Measurements from ENCODE around the gene TP53I3. TPM values are rescaled to one million over a fixed set of nuclear protein-coding genes. Genes with fewer than 3 reads are reported as not detected.
A peak's percentile ranks its signal among the peaks of the same experiment; 100 is the strongest.

The TP53I3 gene
- total RNA-seq, 2 experiments from 2014 or later, result 0.38 to 0.82 TPM

DNA sequence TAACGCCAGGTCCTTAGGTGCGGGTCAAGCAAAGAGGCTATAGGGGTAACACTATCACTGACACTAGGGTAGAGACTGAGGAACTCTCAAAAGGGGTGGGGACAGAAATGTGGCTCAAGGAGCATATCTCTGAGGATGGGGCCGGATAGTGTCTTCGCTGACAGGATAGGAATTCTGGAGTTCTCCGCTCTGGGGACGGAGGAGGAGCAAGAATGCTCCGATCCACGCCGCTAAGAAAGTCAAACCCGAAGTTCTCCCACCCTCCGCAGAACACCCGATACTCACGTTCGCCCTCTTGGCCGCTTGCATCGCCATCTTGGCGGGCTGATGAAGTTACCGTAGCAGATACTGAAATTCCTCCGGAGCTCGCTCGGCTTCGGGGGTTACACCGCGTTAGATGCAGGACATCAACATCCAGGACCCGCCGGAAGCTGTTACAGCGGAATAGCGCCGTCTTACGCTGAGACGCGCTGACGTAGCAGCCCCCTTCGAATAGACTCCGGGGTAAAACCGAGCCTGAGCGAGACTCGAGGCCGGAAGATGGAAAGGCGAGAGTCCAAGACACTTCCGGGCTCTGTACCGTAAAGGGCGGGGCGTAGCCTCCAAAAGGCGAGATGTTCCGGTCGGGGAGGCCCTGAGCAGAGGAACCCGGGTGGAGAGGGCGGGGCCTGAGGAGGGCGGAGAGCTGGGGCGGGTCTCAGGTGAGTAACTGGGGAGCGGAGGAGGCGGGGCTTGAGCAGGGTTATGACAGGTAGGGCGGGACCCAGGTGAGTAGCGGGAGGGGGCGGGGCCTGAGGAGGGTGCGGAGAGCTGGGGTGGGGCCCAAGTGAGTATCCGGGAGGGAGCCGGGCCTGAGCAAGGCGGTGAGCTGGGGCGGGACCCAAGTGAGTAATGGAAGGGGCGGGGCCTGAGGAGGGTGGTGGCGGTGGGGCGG, 8.5 kb downstream of the TP53I3 start, which contains the start of gene SF3B6:
SF3B6 (minus strand) TSS at position 412 of the 934 bp plus-strand sequence; CDS start at position 315, 97 bp downstream.
- BruUV-seq (replicated peaks), result TSS peak; percentile 81
- Histone ChIP-seq H3K4me2 (ENCODE audit: low read length) (peak within 1 kb of the TSS; percentile 85), H3K9me2 (ENCODE audit: insufficient read depth, low read length) (no peaks in the 10 kb centered on the region), H4K20me1 (ENCODE audit: insufficient read depth, low read length) (no peaks in the 10 kb centered on the region), H3K79me2 (ENCODE audit: insufficient read depth, low read depth, low read length) (peaks cover 42% of the 10 kb centered on the region), H3K27ac (ENCODE audit: low read depth, low read length, poor library complexity, severe bottlenecking) (peak within 1 kb of the TSS; percentile 54), H3K9me3 (ENCODE audit: low read length) (no peaks in the 10 kb centered on the region), H2AFZ (ENCODE audit: low read length) (peak within 1 kb of the TSS; percentile 73), H3K4me1 (ENCODE audit: insufficient read depth, low read length, poor library complexity, severe bottlenecking) (peaks cover 19% of the 10 kb centered on the region), H3K4me3 (ENCODE audit: low read depth, low read length, poor library complexity, severe bottlenecking) (peak within 1 kb of the TSS; percentile 80), H3K36me3 (ENCODE audit: insufficient read depth, low read length) (peaks cover 33% of the 10 kb centered on the region)
- ChIA-PET POLR2A (interaction anchor here (0.6 to 2.5 kb wide), 15 partner anchors 9 to 897 kb away, joined by 3 to 16 read pairs (median 4); partner anchors contain the start of genes ATAD2B and WDCP), CTCF (ENCODE audit: unreplicated experiment) (interaction anchor here (0.6 to 1.8 kb wide), 4 partner anchors 8 to 1436 kb away, joined by 3 to 10 read pairs (median 6); partner anchors contain the start of genes TP53I3 and WDCP)
- peak; percentile 99 for DNase-seq (ENCODE audit: low spot score)
- TF ChIP-seq, protein P1, sequence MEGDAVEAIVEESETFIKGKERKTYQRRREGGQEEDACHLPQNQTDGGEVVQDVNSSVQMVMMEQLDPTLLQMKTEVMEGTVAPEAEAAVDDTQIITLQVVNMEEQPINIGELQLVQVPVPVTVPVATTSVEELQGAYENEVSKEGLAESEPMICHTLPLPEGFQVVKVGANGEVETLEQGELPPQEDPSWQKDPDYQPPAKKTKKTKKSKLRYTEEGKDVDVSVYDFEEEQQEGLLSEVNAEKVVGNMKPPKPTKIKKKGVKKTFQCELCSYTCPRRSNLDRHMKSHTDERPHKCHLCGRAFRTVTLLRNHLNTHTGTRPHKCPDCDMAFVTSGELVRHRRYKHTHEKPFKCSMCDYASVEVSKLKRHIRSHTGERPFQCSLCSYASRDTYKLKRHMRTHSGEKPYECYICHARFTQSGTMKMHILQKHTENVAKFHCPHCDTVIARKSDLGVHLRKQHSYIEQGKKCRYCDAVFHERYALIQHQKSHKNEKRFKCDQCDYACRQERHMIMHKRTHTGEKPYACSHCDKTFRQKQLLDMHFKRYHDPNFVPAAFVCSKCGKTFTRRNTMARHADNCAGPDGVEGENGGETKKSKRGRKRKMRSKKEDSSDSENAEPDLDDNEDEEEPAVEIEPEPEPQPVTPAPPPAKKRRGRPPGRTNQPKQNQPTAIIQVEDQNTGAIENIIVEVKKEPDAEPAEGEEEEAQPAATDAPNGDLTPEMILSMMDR (conservative IDR thresholded peaks at IDR 0.05; ENCODE audit: low read length), result no peak
- TF ChIP-seq EZH2phosphoT487 (IDR thresholded peaks at IDR 0.05; ENCODE audit: borderline replicate concordance, low read depth, low read length), result no peak
- intact Hi-C loops (cut with micrococcal nuclease; ENCODE audit: unreplicated experiment), result loop anchor here (1.0 to 2.0 kb wide), 2 partner anchors 136 to 149 kb away; partner anchors contain the start of genes ATAD2B and UBXN2A

- Histone ChIP-seq H3K27ac (ENCODE audit: low read depth, low read length, poor library complexity, severe bottlenecking) (no peak overlapping the region), H2AFZ (ENCODE audit: low read length) (no peak overlapping the region; the same call in 1 of the 2 replicates), H4K20me1 (ENCODE audit: insufficient read depth, low read length) (no peaks in the 10 kb centered on the region), H3K4me2 (ENCODE audit: low read length) (peak overlapping the region; percentile 68), H3K4me1 (ENCODE audit: insufficient read depth, low read length, poor library complexity, severe bottlenecking) (peaks cover 19% of the 10 kb centered on the region), H3K79me2 (ENCODE audit: insufficient read depth, low read depth, low read length) (peaks cover 42% of the 10 kb centered on the region), H3K36me3 (ENCODE audit: insufficient read depth, low read length) (peaks cover 38% of the 10 kb centered on the region), H3K9me3 (ENCODE audit: low read length) (no peaks in the 10 kb centered on the region), H3K9me2 (ENCODE audit: insufficient read depth, low read length) (no peaks in the 10 kb centered on the region), H3K4me3 (ENCODE audit: low read depth, low read length, poor library complexity, severe bottlenecking) (peak overlapping the region; percentile 80)
- ChIA-PET CTCF (ENCODE audit: unreplicated experiment) (interaction anchor here (1.8 kb wide), 1 partner anchor 28 kb away, joined by 10 read pairs; the partner anchor contains the start of gene WDCP), POLR2A (interaction anchor here (1.0 to 2.5 kb wide), 4 partner anchors 9 to 148 kb away, joined by 3 to 16 read pairs (median 8); partner anchors contain the start of genes ATAD2B and WDCP)
- intact Hi-C loops (cut with micrococcal nuclease; ENCODE audit: unreplicated experiment), result no loop called here
- BruUV-seq (replicated peaks), result no TSS peak
- TF ChIP-seq, protein P1 (conservative IDR thresholded peaks at IDR 0.05; ENCODE audit: low read length), result no peak
- TF ChIP-seq EZH2phosphoT487 (IDR thresholded peaks at IDR 0.05; ENCODE audit: borderline replicate concordance, low read depth, low read length), result no peak
- no peak for DNase-seq (ENCODE audit: low spot score)
Measured at GRCh38 chr2:24075259-24075658, 9.4 kb downstream of the TP53I3 start.
